SK-N-SH (cell line): Measurements from ENCODE around the gene AXIN1. TPM values are rescaled to one million over a fixed set of nuclear protein-coding genes. Genes with fewer than 3 reads are reported as not detected.

Experiments
- CTCF ChIA-PET: fragments of 300-600, 350-600 bp; formaldehyde crosslinking; extraction: SDS; loops from one replicate; lab custom pipeline; 2021; lab: Yijun Ruan, JAX
- POLR2A ChIA-PET: fragments of 350-600 bp; sonication (Branson Sonifier 250); formaldehyde crosslinking; extraction: SDS; loops from one replicate; lab custom pipeline; 2020; ENCODE audit warnings: antibody characterized with exemption, inconsistent platforms; lab: Yijun Ruan, JAX
- DNase-seq: peaks from one replicate; pipeline ENCODE4 v3.0.0; 2012
- H2AFZ ChIP-seq: fragments of 200-600 bp; sonication (generic); 2 replicates; pipeline ENCODE4 v1.8.1; 2016; ENCODE audit warnings: antibody characterized with exemption, mild to moderate bottlenecking, low read depth
- H3F3A ChIP-seq: fragments of 200-600 bp; sonication (generic); replicated peaks from 2 replicates; pipeline ENCODE3; 2016; ENCODE audit warnings: antibody characterized with exemption, mild to moderate bottlenecking; ENCODE audit not compliant: insufficient read depth
- H3K27ac ChIP-seq, 2 experiments: fragments of 200-500 bp in 1 of 2; fragments of 200-600 bp in 1 of 2; sonication (Bioruptor generic) in 1 of 2; sonication (generic), shearing (Covaris generic) in 1 of 2; 2 replicates each; pipeline versions ENCODE4 v1.5.1 to v1.6.1; 2014 to 2016; ENCODE audit warnings: low read depth in 2 of 2, inconsistent platforms in 1 of 2, low read length in 1 of 2, mild to moderate bottlenecking in 1 of 2, mixed read lengths in 1 of 2
- H3K27me3 ChIP-seq: fragments of 200-600 bp; sonication (generic), shearing (Covaris generic); 2 replicates; pipeline ENCODE4 v1.6.1; 2016; ENCODE audit warnings: mixed run types; ENCODE audit not compliant: insufficient read depth
- H3K36me3 ChIP-seq, 2 experiments: fragments of 200-500 bp in 1 of 2; fragments of 200-600 bp in 1 of 2; sonication (Bioruptor generic) in 1 of 2; sonication (generic) in 1 of 2; replicated peaks in 1 of 2; 2 replicates each; pipeline versions ENCODE3 to v1.5.1; 2014 to 2016; ENCODE audit warnings: low read length in 1 of 2, mild to moderate bottlenecking in 1 of 2; ENCODE audit not compliant: insufficient read depth in 2 of 2, control insufficient read depth in 1 of 2
- H3K4me1 ChIP-seq, 2 experiments: fragments of 200-500 bp in 1 of 2; fragments of 200-600 bp in 1 of 2; sonication (Bioruptor generic) in 1 of 2; sonication (generic), shearing (Covaris generic) in 1 of 2; 2 replicates each; pipeline versions ENCODE4 v1.5.1 to v1.6.1; 2014 to 2016; ENCODE audit warnings: low read depth in 1 of 2, low read length in 1 of 2, mixed run types in 1 of 2; ENCODE audit not compliant: insufficient read depth in 2 of 2, control insufficient read depth in 1 of 2
- H3K4me2 ChIP-seq: fragments of 200-600 bp; sonication (generic), shearing (Covaris generic); 2 replicates; pipeline ENCODE4 v1.6.1; 2017; ENCODE audit warnings: mixed run types
- H3K4me3 ChIP-seq, 2 experiments: fragments of 200-500 bp in 1 of 2; fragments of 200-600 bp in 1 of 2; sonication (Bioruptor generic) in 1 of 2; sonication (generic), shearing (Covaris generic) in 1 of 2; 2 replicates each; pipeline versions ENCODE4 v1.5.1 to v1.8.1; 2014 to 2016; ENCODE audit warnings: low read depth in 2 of 2, inconsistent platforms in 1 of 2, low read length in 1 of 2, mild to moderate bottlenecking in 1 of 2, mixed read lengths in 1 of 2, moderate library complexity in 1 of 2
- H3K79me2 ChIP-seq: fragments of 200-600 bp; sonication (generic); 2 replicates; pipeline ENCODE4 v1.8.1; 2017; ENCODE audit warnings: mild to moderate bottlenecking; ENCODE audit not compliant: insufficient read depth
- H3K9ac ChIP-seq: fragments of 200-600 bp; sonication (generic); 2 replicates; pipeline ENCODE4 v1.6.1; 2017; ENCODE audit warnings: mixed run types
- H3K9me2 ChIP-seq: fragments of 200-600 bp; sonication (generic); 2 replicates; pipeline ENCODE4 v1.6.1; 2017; ENCODE audit warnings: mixed run types
- H3K9me3 ChIP-seq: fragments of 200-600 bp; sonication (generic); 2 replicates; pipeline ENCODE4 v1.6.1; 2017; ENCODE audit warnings: mixed run types, mild to moderate bottlenecking, moderate library complexity
- H4K20me1 ChIP-seq: fragments of 200-600 bp; sonication (generic); 2 replicates; pipeline ENCODE4 v1.6.1; 2017; ENCODE audit warnings: mild to moderate bottlenecking, mixed run types; ENCODE audit not compliant: insufficient read depth
- EZH2phosphoT487 ChIP-seq: fragments of 200-600 bp; sonication (generic); IDR thresholded peaks from 2 replicates; pipeline ENCODE4 v1.6.1; 2017; ENCODE audit warnings: low read depth, mixed run types, mild to moderate bottlenecking, antibody characterized with exemption, moderate library complexity, borderline replicate concordance
- FOXJ3 ChIP-seq: sonication (generic); formaldehyde crosslinking; IDR thresholded peaks from 2 replicates; pipeline ENCODE4 v1.5.1; 2020; ENCODE audit warnings: mild to moderate bottlenecking, missing genetic modification reagents
- NFIC ChIP-seq: IDR thresholded peaks from 2 replicates; pipeline ENCODE4 v1.4.0; 2012; ENCODE audit warnings: borderline replicate concordance
- POLR2AphosphoS5 ChIP-seq: IDR thresholded peaks from 2 replicates; pipeline ENCODE4 v1.6.1; 2012; ENCODE audit warnings: low read depth, low read length
- RAD21 ChIP-seq: IDR thresholded peaks from 2 replicates; pipeline ENCODE4 v1.6.1; 2012; ENCODE audit warnings: mild to moderate bottlenecking, low read length
- RCOR1 ChIP-seq: fragments of 150-350 bp; IDR thresholded peaks from 2 replicates; pipeline ENCODE4 v1.6.1; 2017; ENCODE audit warnings: antibody characterized with exemption, low read length
- SIN3A ChIP-seq: IDR thresholded peaks from 2 replicates; pipeline ENCODE4 v1.6.1; 2012; ENCODE audit warnings: low read depth, mild to moderate bottlenecking, low read length, moderate library complexity, borderline replicate concordance
- TAF1 ChIP-seq: IDR thresholded peaks from 2 replicates; pipeline ENCODE4 v1.6.1; 2012; ENCODE audit warnings: low read depth, mild to moderate bottlenecking, low read length, moderate library complexity, borderline replicate concordance
- TCF12 ChIP-seq: IDR thresholded peaks from 2 replicates; pipeline ENCODE4 v1.4.0; 2012
- TEAD4 ChIP-seq: IDR thresholded peaks from 2 replicates; pipeline ENCODE4 v1.4.0; 2012; ENCODE audit warnings: mild to moderate bottlenecking, borderline replicate concordance; ENCODE audit not compliant: insufficient read depth
- USF1 ChIP-seq: IDR thresholded peaks from 2 replicates; pipeline ENCODE4 v1.4.0; 2012; ENCODE audit warnings: low read depth, borderline replicate concordance
- YY1 ChIP-seq: IDR thresholded peaks from 2 replicates; pipeline ENCODE4 v1.4.0; 2012; ENCODE audit warnings: low read depth, mild to moderate bottlenecking
- ZBTB33 ChIP-seq: IDR thresholded peaks from 2 replicates; pipeline ENCODE4 v1.4.0; 2012; ENCODE audit warnings: low read depth, borderline replicate concordance
- WGBS: methylation state at CpG from one replicate; pipeline ENCODE4 v1.1.6; 2017; ENCODE audit warnings: low lambda C conversion rate; 5-methylcytosine and 5-hydroxymethylcytosine counted together
- polyA plus RNA-seq, 3 experiments: library from polyadenylated mRNA; depleted of rRNA; stranded (reverse); fragments of >200 nt; gene quantifications; 2 replicates each; pipeline ENCODE4 v1.2.3, GENCODE V29; 2012
- TF ChIP-seq, protein P1 (sequence below): fragments of 150-350 bp; IDR thresholded peaks from 2 replicates; pipeline ENCODE4 v1.6.1; 2017; ENCODE audit warnings: antibody characterized with exemption, low read length, low read depth, borderline replicate concordance
- TF ChIP-seq, protein P2 (sequence below): IDR thresholded peaks from 2 replicates; pipeline ENCODE4; 2012
- TF ChIP-seq, protein P3 (sequence below): fragments of 150-350 bp; IDR thresholded peaks from 2 replicates; pipeline ENCODE4 v1.6.1; 2016; ENCODE audit warnings: mild to moderate bottlenecking, low read depth, low read length
- TF ChIP-seq, protein P4 (sequence below): IDR thresholded peaks from 2 replicates; pipeline ENCODE4 v1.4.0; 2012; ENCODE audit warnings: low read depth

Gene AXIN1
- polyA plus RNA-seq, 1 of the 3 experiments (the other 2 are of a cell fraction) = 19.9 TPM

- H3K9me3 ChIP-seq = no peaks in the 10 kb centered on the region
- TF ChIP-seq SIN3A (no peak), ZBTB33 (no peak), RAD21 (no peak), EZH2phosphoT487 (no peak), NFIC (no peak), POLR2AphosphoS5 (no peak), TCF12 (no peak), USF1 (no peak), RCOR1 (no peak), TAF1 (no peak), FOXJ3 (CRISPR knock-in tag) (no peak), TEAD4 (no peak), YY1 (no peak)
- TF ChIP-seq, protein P1, sequence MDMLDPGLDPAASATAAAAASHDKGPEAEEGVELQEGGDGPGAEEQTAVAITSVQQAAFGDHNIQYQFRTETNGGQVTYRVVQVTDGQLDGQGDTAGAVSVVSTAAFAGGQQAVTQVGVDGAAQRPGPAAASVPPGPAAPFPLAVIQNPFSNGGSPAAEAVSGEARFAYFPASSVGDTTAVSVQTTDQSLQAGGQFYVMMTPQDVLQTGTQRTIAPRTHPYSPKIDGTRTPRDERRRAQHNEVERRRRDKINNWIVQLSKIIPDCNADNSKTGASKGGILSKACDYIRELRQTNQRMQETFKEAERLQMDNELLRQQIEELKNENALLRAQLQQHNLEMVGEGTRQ = no peak
- TF ChIP-seq, protein P2, sequence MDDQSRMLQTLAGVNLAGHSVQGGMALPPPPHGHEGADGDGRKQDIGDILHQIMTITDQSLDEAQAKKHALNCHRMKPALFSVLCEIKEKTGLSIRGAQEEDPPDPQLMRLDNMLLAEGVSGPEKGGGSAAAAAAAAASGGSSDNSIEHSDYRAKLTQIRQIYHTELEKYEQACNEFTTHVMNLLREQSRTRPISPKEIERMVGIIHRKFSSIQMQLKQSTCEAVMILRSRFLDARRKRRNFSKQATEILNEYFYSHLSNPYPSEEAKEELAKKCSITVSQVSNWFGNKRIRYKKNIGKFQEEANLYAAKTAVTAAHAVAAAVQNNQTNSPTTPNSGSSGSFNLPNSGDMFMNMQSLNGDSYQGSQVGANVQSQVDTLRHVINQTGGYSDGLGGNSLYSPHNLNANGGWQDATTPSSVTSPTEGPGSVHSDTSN = no peak
- TF ChIP-seq, protein P3, sequence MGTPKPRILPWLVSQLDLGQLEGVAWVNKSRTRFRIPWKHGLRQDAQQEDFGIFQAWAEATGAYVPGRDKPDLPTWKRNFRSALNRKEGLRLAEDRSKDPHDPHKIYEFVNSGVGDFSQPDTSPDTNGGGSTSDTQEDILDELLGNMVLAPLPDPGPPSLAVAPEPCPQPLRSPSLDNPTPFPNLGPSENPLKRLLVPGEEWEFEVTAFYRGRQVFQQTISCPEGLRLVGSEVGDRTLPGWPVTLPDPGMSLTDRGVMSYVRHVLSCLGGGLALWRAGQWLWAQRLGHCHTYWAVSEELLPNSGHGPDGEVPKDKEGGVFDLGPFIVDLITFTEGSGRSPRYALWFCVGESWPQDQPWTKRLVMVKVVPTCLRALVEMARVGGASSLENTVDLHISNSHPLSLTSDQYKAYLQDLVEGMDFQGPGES = no peak
- TF ChIP-seq, protein P4, sequence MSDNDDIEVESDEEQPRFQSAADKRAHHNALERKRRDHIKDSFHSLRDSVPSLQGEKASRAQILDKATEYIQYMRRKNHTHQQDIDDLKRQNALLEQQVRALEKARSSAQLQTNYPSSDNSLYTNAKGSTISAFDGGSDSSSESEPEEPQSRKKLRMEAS = no peak
- no peaks in the 10 kb centered on the region for H3K27me3 ChIP-seq
- ChIA-PET POLR2A (no interaction called here), CTCF (interaction anchor here (1.7 kb wide), 1 partner anchor 13 kb away, joined by 9 read pairs; no protein-coding TSS in a partner anchor)
- H3F3A ChIP-seq = peaks cover 5% of the 10 kb centered on the region
- no peak overlapping the region for H3K9ac ChIP-seq
- no peak overlapping the region for H3K4me3 ChIP-seq
- DNase-seq = no peak
- peaks cover 0 to 55% of the 10 kb centered on the region in 2 experiments for H3K36me3 ChIP-seq
- peaks cover 17% of the 10 kb centered on the region for H4K20me1 ChIP-seq
- no peak overlapping the region for H3K27ac ChIP-seq
- H2AFZ ChIP-seq = no peak overlapping the region
- H3K4me2 ChIP-seq = no peak overlapping the region
- peaks cover 18% of the 10 kb centered on the region for H3K79me2 ChIP-seq
- H3K9me2 ChIP-seq = no peaks in the 10 kb centered on the region
- peaks cover 5 to 19% of the 10 kb centered on the region in 2 experiments; a peak in 2 of 4 replicates for H3K4me1 ChIP-seq
- 96% methylated on average over 15 of the region's 23 CpGs for WGBS
Measured at GRCh38 chr16:375212-375611, 22.7 kb upstream of the AXIN1 start.
